ENCODE measurements around the gene SAC3D1. TPM values are rescaled to one million over a fixed set of nuclear protein-coding genes. Genes with fewer than 3 reads are reported as not detected.
A peak's percentile ranks its signal among the peaks of the same experiment; 100 is the strongest.

SAC3D1 gene
- total RNA-seq, 1 experiment from 2014 or later = 1.9 TPM

GRCh38 chr11:65034423-65034822 lies 6.6 kb upstream of the SAC3D1 start:
- Histone ChIP-seq H3K4me1 (ENCODE audit: low read length) (no peaks in the 10 kb centered on the region), H3K36me3 (ENCODE audit: insufficient read depth, low read length) (no peaks in the 10 kb centered on the region), H3K9me2 (replicated peaks; ENCODE audit: insufficient read depth, low read length) (no peaks in the 10 kb centered on the region), H3K4me3 (ENCODE audit: low read length) (no peak overlapping the region), H4K20me1 (ENCODE audit: insufficient read depth, low read depth, low read length) (no peaks in the 10 kb centered on the region), H2AFZ (ENCODE audit: low read length) (no peak overlapping the region), H3K79me2 (ENCODE audit: low read length) (no peaks in the 10 kb centered on the region), H3K27me3 (ENCODE audit: low read length) (no peaks in the 10 kb centered on the region), H3K9ac (ENCODE audit: low read length) (no peak overlapping the region), H3K27ac (ENCODE audit: low read length) (no peak overlapping the region), H3K4me2 (ENCODE audit: low read depth, low read length, poor library complexity, severe bottlenecking) (no peak overlapping the region), H3K9me3 (ENCODE audit: low read length) (no peaks in the 10 kb centered on the region)
- DNase-seq = no peak

GRCh38 chr11:65035579-65035978 lies 5.4 kb upstream of the SAC3D1 start:
- H3K4me3 ChIP-seq (ENCODE audit: low read length) = no peak overlapping the region
- H3K9ac ChIP-seq (ENCODE audit: low read length) = no peak overlapping the region
- no peaks in the 10 kb centered on the region for H3K9me3 ChIP-seq (ENCODE audit: low read length)
- H3K27me3 ChIP-seq (ENCODE audit: low read length) = no peaks in the 10 kb centered on the region
- no peak overlapping the region for H2AFZ ChIP-seq (ENCODE audit: low read length)
- H3K9me2 ChIP-seq (replicated peaks; ENCODE audit: insufficient read depth, low read length) = no peaks in the 10 kb centered on the region
- H3K4me2 ChIP-seq (ENCODE audit: low read depth, low read length, poor library complexity, severe bottlenecking) = no peak overlapping the region
- no peak overlapping the region for H3K27ac ChIP-seq (ENCODE audit: low read length)
- H4K20me1 ChIP-seq (ENCODE audit: insufficient read depth, low read depth, low read length) = no peaks in the 10 kb centered on the region
- H3K4me1 ChIP-seq (ENCODE audit: low read length) = peaks cover 6% of the 10 kb centered on the region
- no peaks in the 10 kb centered on the region for H3K36me3 ChIP-seq (ENCODE audit: insufficient read depth, low read length)
- no peaks in the 10 kb centered on the region for H3K79me2 ChIP-seq (ENCODE audit: low read length)
- no peak for DNase-seq

GRCh38 chr11:65036931-65037330 lies 4.1 kb upstream of the SAC3D1 start:
- no peaks in the 10 kb centered on the region for H3K9me2 ChIP-seq (replicated peaks; ENCODE audit: insufficient read depth, low read length)
- H3K36me3 ChIP-seq (ENCODE audit: insufficient read depth, low read length) = no peaks in the 10 kb centered on the region
- no peak overlapping the region for H3K4me3 ChIP-seq (ENCODE audit: low read length)
- no peaks in the 10 kb centered on the region for H3K27me3 ChIP-seq (ENCODE audit: low read length)
- H3K9me3 ChIP-seq (ENCODE audit: low read length) = no peaks in the 10 kb centered on the region
- H3K4me1 ChIP-seq (ENCODE audit: low read length) = peaks cover 8% of the 10 kb centered on the region
- DNase-seq = no peak
- H4K20me1 ChIP-seq (ENCODE audit: insufficient read depth, low read depth, low read length) = no peaks in the 10 kb centered on the region
- peaks cover 4% of the 10 kb centered on the region for H3K79me2 ChIP-seq (ENCODE audit: low read length)
- no peak overlapping the region for H3K27ac ChIP-seq (ENCODE audit: low read length)
- no peak overlapping the region for H3K4me2 ChIP-seq (ENCODE audit: low read depth, low read length, poor library complexity, severe bottlenecking)
- H2AFZ ChIP-seq (ENCODE audit: low read length) = no peak overlapping the region
- no peak overlapping the region for H3K9ac ChIP-seq (ENCODE audit: low read length)

- no peaks in the 10 kb centered on the region for H4K20me1 ChIP-seq (ENCODE audit: insufficient read depth, low read depth, low read length)
- H3K36me3 ChIP-seq (ENCODE audit: insufficient read depth, low read length) = 0 out of 2 replicates have a peak, but pooled peaks cover 3% of the 10 kb centered on the region
- H3K27me3 ChIP-seq (ENCODE audit: low read length) = no peaks in the 10 kb centered on the region
- H3K4me3 ChIP-seq (ENCODE audit: low read length) = peak overlapping the region; percentile 99
- peaks cover 12% of the 10 kb centered on the region for H3K79me2 ChIP-seq (ENCODE audit: low read length)
- H3K9me3 ChIP-seq (ENCODE audit: low read length) = no peaks in the 10 kb centered on the region
- no peaks in the 10 kb centered on the region for H3K9me2 ChIP-seq (replicated peaks; ENCODE audit: insufficient read depth, low read length)
- DNase-seq = no peak
- peak overlapping the region; percentile 81 for H3K27ac ChIP-seq (ENCODE audit: low read length)
- H3K9ac ChIP-seq (ENCODE audit: low read length) = peak overlapping the region; percentile 90
- H3K4me1 ChIP-seq (ENCODE audit: low read length) = peaks cover 16% of the 10 kb centered on the region
- peak overlapping the region; percentile 85 for H3K4me2 ChIP-seq (ENCODE audit: low read depth, low read length, poor library complexity, severe bottlenecking)
- peak overlapping the region; percentile 91 for H2AFZ ChIP-seq (ENCODE audit: low read length)
Observed at GRCh38 chr11:65040520-65040846, 527 bp upstream of the SAC3D1 start.

GRCh38 chr11:65042891-65043290 lies 1.9 kb downstream of the SAC3D1 start:
- H3K27ac ChIP-seq (ENCODE audit: low read length) = no peak overlapping the region
- no peak overlapping the region for H3K9ac ChIP-seq (ENCODE audit: low read length)
- no peaks in the 10 kb centered on the region for H3K9me3 ChIP-seq (ENCODE audit: low read length)
- H4K20me1 ChIP-seq (ENCODE audit: insufficient read depth, low read depth, low read length) = no peaks in the 10 kb centered on the region
- peaks cover 16% of the 10 kb centered on the region for H3K4me1 ChIP-seq (ENCODE audit: low read length)
- no peaks in the 10 kb centered on the region for H3K27me3 ChIP-seq (ENCODE audit: low read length)
- no peaks in the 10 kb centered on the region for H3K9me2 ChIP-seq (replicated peaks; ENCODE audit: insufficient read depth, low read length)
- no peak overlapping the region for H3K4me3 ChIP-seq (ENCODE audit: low read length)
- peaks cover 12% of the 10 kb centered on the region for H3K79me2 ChIP-seq (ENCODE audit: low read length)
- no peak for DNase-seq
- 0 out of 2 replicates have a peak, but pooled peaks cover 3% of the 10 kb centered on the region for H3K36me3 ChIP-seq (ENCODE audit: insufficient read depth, low read length)
- no peak overlapping the region for H2AFZ ChIP-seq (ENCODE audit: low read length)
- H3K4me2 ChIP-seq (ENCODE audit: low read depth, low read length, poor library complexity, severe bottlenecking) = peak overlapping the region; percentile 85

- Histone ChIP-seq H3K4me3 (ENCODE audit: low read length) (no peak overlapping the region), H3K27ac (ENCODE audit: low read length) (no peak overlapping the region), H3K9me2 (replicated peaks; ENCODE audit: insufficient read depth, low read length) (no peaks in the 10 kb centered on the region), H2AFZ (ENCODE audit: low read length) (no peak overlapping the region), H4K20me1 (ENCODE audit: insufficient read depth, low read depth, low read length) (no peaks in the 10 kb centered on the region), H3K9ac (ENCODE audit: low read length) (no peak overlapping the region), H3K4me2 (ENCODE audit: low read depth, low read length, poor library complexity, severe bottlenecking) (no peak overlapping the region), H3K36me3 (ENCODE audit: insufficient read depth, low read length) (0 out of 2 replicates have a peak, but pooled peaks cover 3% of the 10 kb centered on the region), H3K9me3 (ENCODE audit: low read length) (no peaks in the 10 kb centered on the region), H3K4me1 (ENCODE audit: low read length) (peaks cover 16% of the 10 kb centered on the region), H3K79me2 (ENCODE audit: low read length) (peaks cover 12% of the 10 kb centered on the region), H3K27me3 (ENCODE audit: low read length) (no peaks in the 10 kb centered on the region)
- DNase-seq = no peak
Observed at GRCh38 chr11:65043881-65044501, 3.0 kb downstream of the SAC3D1 start.

GRCh38 chr11:65045061-65045460 lies 4.1 kb downstream of the SAC3D1 start:
- Histone ChIP-seq H3K9ac (ENCODE audit: low read length) (no peak overlapping the region), H3K27ac (ENCODE audit: low read length) (no peak overlapping the region), H3K36me3 (ENCODE audit: insufficient read depth, low read length) (0 out of 2 replicates have a peak, but pooled peaks cover 3% of the 10 kb centered on the region), H3K79me2 (ENCODE audit: low read length) (peaks cover 12% of the 10 kb centered on the region), H3K4me3 (ENCODE audit: low read length) (no peak overlapping the region), H3K9me3 (ENCODE audit: low read length) (no peaks in the 10 kb centered on the region), H3K4me1 (ENCODE audit: low read length) (peaks cover 15% of the 10 kb centered on the region), H3K4me2 (ENCODE audit: low read depth, low read length, poor library complexity, severe bottlenecking) (no peak overlapping the region), H2AFZ (ENCODE audit: low read length) (no peak overlapping the region), H3K27me3 (ENCODE audit: low read length) (no peaks in the 10 kb centered on the region), H3K9me2 (replicated peaks; ENCODE audit: insufficient read depth, low read length) (no peaks in the 10 kb centered on the region), H4K20me1 (ENCODE audit: insufficient read depth, low read depth, low read length) (no peaks in the 10 kb centered on the region)
- DNase-seq = no peak

GRCh38 chr11:65045728-65046127 lies 4.7 kb downstream of the SAC3D1 start:
- no peak overlapping the region for H3K4me2 ChIP-seq (ENCODE audit: low read depth, low read length, poor library complexity, severe bottlenecking)
- no peak overlapping the region for H3K9ac ChIP-seq (ENCODE audit: low read length)
- no peaks in the 10 kb centered on the region for H3K27me3 ChIP-seq (ENCODE audit: low read length)
- H4K20me1 ChIP-seq (ENCODE audit: insufficient read depth, low read depth, low read length) = no peaks in the 10 kb centered on the region
- H3K79me2 ChIP-seq (ENCODE audit: low read length) = peaks cover 12% of the 10 kb centered on the region
- no peaks in the 10 kb centered on the region for H3K9me3 ChIP-seq (ENCODE audit: low read length)
- H3K36me3 ChIP-seq (ENCODE audit: insufficient read depth, low read length) = 0 out of 2 replicates have a peak, but pooled peaks cover 3% of the 10 kb centered on the region
- no peaks in the 10 kb centered on the region for H3K9me2 ChIP-seq (replicated peaks; ENCODE audit: insufficient read depth, low read length)
- H3K4me3 ChIP-seq (ENCODE audit: low read length) = no peak overlapping the region
- peaks cover 10% of the 10 kb centered on the region for H3K4me1 ChIP-seq (ENCODE audit: low read length)
- H2AFZ ChIP-seq (ENCODE audit: low read length) = no peak overlapping the region
- DNase-seq = no peak
- H3K27ac ChIP-seq (ENCODE audit: low read length) = no peak overlapping the region
